ENCODE results near the gene NRAP. TPM values are rescaled to one million over a fixed set of nuclear protein-coding genes. Genes with fewer than 3 reads are reported as not detected.

NRAP gene, protein sequence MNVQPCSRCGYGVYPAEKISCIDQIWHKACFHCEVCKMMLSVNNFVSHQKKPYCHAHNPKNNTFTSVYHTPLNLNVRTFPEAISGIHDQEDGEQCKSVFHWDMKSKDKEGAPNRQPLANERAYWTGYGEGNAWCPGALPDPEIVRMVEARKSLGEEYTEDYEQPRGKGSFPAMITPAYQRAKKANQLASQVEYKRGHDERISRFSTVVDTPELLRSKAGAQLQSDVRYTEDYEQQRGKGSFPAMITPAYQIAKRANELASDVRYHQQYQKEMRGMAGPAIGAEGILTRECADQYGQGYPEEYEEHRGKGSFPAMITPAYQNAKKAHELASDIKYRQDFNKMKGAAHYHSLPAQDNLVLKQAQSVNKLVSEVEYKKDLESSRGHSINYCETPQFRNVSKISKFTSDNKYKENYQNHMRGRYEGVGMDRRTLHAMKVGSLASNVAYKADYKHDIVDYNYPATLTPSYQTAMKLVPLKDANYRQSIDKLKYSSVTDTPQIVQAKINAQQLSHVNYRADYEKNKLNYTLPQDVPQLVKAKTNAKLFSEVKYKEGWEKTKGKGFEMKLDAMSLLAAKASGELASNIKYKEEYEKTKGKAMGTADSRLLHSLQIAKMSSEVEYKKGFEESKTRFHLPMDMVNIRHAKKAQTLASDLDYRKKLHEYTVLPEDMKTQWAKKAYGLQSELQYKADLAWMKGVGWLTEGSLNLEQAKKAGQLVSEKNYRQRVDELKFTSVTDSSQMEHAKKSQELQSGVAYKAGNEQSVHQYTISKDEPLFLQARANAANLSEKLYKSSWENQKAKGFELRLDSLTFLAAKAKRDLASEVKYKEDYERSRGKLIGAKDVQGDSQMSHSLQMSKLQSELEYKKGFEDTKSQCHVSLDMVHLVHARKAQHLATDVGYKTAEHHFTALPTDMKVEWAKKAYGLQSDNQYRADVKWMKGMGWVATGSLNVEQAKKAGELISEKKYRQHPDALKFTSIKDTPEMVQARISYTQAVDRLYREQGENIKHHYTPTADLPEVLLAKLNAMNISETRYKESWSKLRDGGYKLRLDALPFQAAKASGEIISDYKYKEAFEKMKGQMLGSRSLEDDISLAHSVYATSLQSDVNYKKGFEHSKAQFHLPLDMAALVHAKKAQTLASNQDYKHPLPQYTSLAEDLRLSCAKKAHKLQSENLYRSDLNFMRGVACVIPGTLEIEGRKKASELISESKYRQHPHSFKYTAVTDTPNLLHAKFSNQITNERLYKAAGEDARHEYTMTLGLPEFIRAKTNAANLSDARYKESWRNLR (N-terminal part only)
- under 0.01 TPM in 1 of 2 replicates, not detected in the other for total RNA-seq (ENCODE audit: low replicate concordance)

DNA sequence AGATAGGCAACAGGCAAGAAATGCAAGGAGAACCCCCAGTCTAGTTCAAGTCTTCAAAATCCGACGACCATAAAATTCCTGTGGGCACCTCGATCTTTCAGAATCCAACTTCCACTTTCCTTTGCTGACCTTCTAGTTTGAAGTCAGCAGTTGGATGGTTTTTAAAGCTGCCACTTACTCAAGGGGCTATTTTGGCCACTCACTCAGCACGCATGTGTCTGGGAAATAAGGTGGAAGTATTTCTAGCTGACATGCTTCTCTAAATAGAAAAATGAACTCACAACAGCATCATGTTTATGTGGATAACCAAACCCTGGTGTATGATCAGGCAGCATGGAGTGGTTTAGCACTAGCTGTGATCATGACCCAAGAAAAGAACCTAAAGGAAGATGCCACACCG is at the start of gene NRAP:
Gene NRAP (minus strand): TSS at position 134 of the 400 bp plus-strand sequence. CDS start 159 bp downstream, outside the sequence.

DNA sequence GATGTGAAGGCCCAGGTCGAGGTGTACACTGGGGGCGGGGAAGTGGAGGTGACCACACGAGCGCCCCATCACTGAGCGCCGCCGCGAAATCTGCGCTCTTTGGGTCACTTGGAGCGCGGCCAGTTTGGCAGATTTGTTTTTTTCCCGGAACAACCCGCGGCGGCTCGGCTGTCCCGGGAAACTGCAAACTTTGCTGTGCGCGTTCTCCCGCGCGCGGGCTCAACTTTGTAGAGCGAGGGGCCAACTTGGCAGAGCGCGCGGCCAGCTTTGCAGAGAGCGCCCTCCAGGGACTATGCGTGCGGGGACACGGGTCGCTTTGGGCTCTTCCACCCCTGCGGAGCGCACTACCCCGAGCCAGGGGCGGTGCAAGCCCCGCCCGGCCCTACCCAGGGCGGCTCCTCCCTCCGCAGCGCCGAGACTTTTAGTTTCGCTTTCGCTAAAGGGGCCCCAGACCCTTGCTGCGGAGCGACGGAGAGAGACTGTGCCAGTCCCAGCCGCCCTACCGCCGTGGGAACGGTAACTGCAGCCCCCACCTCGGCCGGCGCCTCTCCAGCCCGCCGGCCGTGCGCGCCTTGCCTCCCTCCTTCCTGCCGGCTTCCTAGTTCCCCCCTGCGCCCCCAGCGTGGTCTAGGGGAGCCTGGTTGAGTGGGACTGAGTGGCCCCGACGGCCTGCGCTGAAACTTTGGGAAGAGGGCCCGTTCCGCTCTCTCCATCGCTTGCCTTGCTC is 15.8 kb upstream of the NRAP start, which contains the start of gene CASP7:
Gene CASP7 (plus strand): TSS at position 450 of the 727 bp plus-strand sequence. CDS start 17,582 bp downstream, outside the sequence.

DNA sequence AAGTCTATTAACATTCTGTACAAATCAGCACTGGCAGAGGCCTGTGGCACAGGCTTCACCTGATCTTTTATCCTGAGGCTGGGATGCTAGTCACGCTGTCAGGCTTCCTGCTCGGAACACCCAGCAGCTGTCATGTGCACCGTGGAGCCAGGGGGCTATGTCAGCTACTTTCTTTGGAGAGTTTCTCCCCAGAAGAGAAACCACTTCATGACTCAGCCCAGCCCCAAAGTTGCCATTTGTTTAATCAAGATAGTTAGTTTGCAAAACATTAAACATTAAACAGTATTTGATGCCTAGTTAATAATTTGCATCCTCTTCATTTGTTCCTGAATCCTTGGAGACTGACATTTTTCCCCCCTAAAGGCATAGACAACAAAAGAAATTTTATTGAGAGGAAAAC is 111.1 kb downstream of the NRAP start, which contains the start of gene HABP2:
Gene HABP2 (plus strand): TSS at position 353 of the 400 bp plus-strand sequence. CDS start 69 bp downstream, outside the sequence.

Other genes with a start within 250 kb of the NRAP start
- not detected in 2 replicates for gene HABP2, start 111.0 kb downstream of the NRAP start, total RNA-seq (ENCODE audit: low replicate concordance)
- gene CASP7, start 15.9 kb upstream of the NRAP start, total RNA-seq (ENCODE audit: low replicate concordance): 27.1 and 37.3 TPM in 2 replicates
- gene PLEKHS1, start 87.6 kb upstream of the NRAP start, total RNA-seq (ENCODE audit: low replicate concordance): not detected in 2 replicates
- 2.3 and 4.3 TPM in 2 replicates for gene DCLRE1A, start 190.0 kb upstream of the NRAP start, total RNA-seq (ENCODE audit: low replicate concordance)
- 2.6 and 6.9 TPM in 2 replicates for gene NHLRC2, start 190.6 kb upstream of the NRAP start, total RNA-seq (ENCODE audit: low replicate concordance)

All from smooth muscle cell of the coronary artery (primary cell).